ENCODE results near the gene APBA2.

DNA sequence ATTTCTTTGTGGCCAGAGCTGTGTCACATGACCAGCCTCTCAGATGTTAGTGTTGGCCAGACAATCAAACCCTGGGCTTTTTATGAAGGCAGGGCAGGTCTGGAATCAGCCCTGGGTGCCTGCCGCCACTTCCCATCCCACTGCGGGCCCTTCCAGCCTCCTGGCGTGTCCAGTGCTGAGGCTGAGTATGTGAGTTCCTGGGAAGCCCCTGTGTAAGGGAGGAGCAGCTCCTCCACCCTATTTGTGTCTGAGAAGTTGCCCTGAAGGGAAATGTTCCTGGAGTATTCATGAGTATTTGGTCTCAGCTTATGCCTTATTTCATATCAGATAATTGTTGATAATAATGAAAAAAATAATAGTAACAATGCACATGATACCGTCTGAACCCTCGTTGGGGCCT is 193.7 kb downstream of the APBA2 start:
- TF ChIP-seq ZNF274 (IDR thresholded peaks at IDR 0.05; ENCODE audit: low read length) (no peak), ZNF274 (tag by site-specific recombination; IDR thresholded peaks at IDR 0.05; ENCODE audit: borderline replicate concordance) (no peak), ZNF747 (tag by site-specific recombination; IDR thresholded peaks at IDR 0.05) (no peak), ZNF155 (tag by site-specific recombination; IDR thresholded peaks at IDR 0.05) (no peak), TCF7L2 (IDR thresholded peaks at IDR 0.05; ENCODE audit: borderline replicate concordance, low read depth, low read length) (no peak), ZNF175 (tag by site-specific recombination; IDR thresholded peaks at IDR 0.05) (no peak), ZFHX2 (tag by site-specific recombination; conservative IDR thresholded peaks at IDR 0.05) (no peak)
- TF ChIP-seq, protein P1, sequence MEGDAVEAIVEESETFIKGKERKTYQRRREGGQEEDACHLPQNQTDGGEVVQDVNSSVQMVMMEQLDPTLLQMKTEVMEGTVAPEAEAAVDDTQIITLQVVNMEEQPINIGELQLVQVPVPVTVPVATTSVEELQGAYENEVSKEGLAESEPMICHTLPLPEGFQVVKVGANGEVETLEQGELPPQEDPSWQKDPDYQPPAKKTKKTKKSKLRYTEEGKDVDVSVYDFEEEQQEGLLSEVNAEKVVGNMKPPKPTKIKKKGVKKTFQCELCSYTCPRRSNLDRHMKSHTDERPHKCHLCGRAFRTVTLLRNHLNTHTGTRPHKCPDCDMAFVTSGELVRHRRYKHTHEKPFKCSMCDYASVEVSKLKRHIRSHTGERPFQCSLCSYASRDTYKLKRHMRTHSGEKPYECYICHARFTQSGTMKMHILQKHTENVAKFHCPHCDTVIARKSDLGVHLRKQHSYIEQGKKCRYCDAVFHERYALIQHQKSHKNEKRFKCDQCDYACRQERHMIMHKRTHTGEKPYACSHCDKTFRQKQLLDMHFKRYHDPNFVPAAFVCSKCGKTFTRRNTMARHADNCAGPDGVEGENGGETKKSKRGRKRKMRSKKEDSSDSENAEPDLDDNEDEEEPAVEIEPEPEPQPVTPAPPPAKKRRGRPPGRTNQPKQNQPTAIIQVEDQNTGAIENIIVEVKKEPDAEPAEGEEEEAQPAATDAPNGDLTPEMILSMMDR (tag by site-specific recombination; IDR thresholded peaks at IDR 0.05) = no peak
- TF ChIP-seq, protein P2, sequence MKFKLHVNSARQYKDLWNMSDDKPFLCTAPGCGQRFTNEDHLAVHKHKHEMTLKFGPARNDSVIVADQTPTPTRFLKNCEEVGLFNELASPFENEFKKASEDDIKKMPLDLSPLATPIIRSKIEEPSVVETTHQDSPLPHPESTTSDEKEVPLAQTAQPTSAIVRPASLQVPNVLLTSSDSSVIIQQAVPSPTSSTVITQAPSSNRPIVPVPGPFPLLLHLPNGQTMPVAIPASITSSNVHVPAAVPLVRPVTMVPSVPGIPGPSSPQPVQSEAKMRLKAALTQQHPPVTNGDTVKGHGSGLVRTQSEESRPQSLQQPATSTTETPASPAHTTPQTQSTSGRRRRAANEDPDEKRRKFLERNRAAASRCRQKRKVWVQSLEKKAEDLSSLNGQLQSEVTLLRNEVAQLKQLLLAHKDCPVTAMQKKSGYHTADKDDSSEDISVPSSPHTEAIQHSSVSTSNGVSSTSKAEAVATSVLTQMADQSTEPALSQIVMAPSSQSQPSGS (tag by site-specific recombination; IDR thresholded peaks at IDR 0.05; ENCODE audit: low read depth) = no peak
